GM18909 (cell line): ENCODE measurements around the gene ULBP2.

Experiments used
- ATAC-seq: cut with Tn5 transposase; IDR thresholded peaks from one replicate; pipeline ENCODE4 v1.9.1; 2021; ENCODE audit warnings: mild to moderate bottlenecking; ENCODE audit not compliant: unreplicated experiment, poor library complexity

Gene ULBP2

GRCh38 chr6:149941583-149942460, at the start of gene ULBP2:
Gene ULBP2 (plus strand): TSS chr6:149942014. CDS start chr6:149942073, 59 bp downstream.
- no peak for ATAC-seq

- no peak for ATAC-seq
Observed at GRCh38 chr6:149895048-149895590, 46.7 kb upstream of the ULBP2 start.

- no peak for ATAC-seq
Observed at GRCh38 chr6:149895833-149896271, 46.0 kb upstream of the ULBP2 start.

- no peak for ATAC-seq
Observed at GRCh38 chr6:149896491-149896890, 45.3 kb upstream of the ULBP2 start.

- ATAC-seq, result no peak
Observed at GRCh38 chr6:149897015-149897697, 44.7 kb upstream of the ULBP2 start.

GRCh38 chr6:149897855-149898744, 43.7 kb upstream of the ULBP2 start, which contains the start of gene RAET1E:
Gene RAET1E (minus strand): TSS chr6:149898113. CDS start chr6:149890901, 7,212 bp downstream.
- ATAC-seq, result no peak

- no peak for ATAC-seq
Observed at GRCh38 chr6:149898966-149899365, 42.8 kb upstream of the ULBP2 start.

GRCh38 chr6:149899486-149899885, 42.3 kb upstream of the ULBP2 start:
- no peak for ATAC-seq

- no peak for ATAC-seq
Observed at GRCh38 chr6:149899926-149900619, 41.7 kb upstream of the ULBP2 start.

- no peak for ATAC-seq
Observed at GRCh38 chr6:149900620-149901443, 41.0 kb upstream of the ULBP2 start.

- no peak for ATAC-seq
Observed at GRCh38 chr6:149901444-149902140, 40.2 kb upstream of the ULBP2 start.

GRCh38 chr6:149903938-149904611, 37.7 kb upstream of the ULBP2 start:
- no peak for ATAC-seq

GRCh38 chr6:149904661-149905370, 37.0 kb upstream of the ULBP2 start:
- no peak for ATAC-seq

- ATAC-seq, result no peak
Observed at GRCh38 chr6:149905371-149905910, 36.4 kb upstream of the ULBP2 start.

GRCh38 chr6:149905911-149906371, 35.9 kb upstream of the ULBP2 start:
- ATAC-seq, result no peak

- ATAC-seq, result no peak
Observed at GRCh38 chr6:149906405-149906804, 35.4 kb upstream of the ULBP2 start.

GRCh38 chr6:149907317-149907716, 34.5 kb upstream of the ULBP2 start:
- ATAC-seq, result no peak
